Activated naive CD8-positive, alpha-beta T cell treated with anti-CD3 and anti-CD28 coated beads, Interleukin-2, amount 50 U/mL, for 24 hours (primary cell): ENCODE data around the gene CDA.

Experiments
- ATAC-seq: fragments of 150-1000 bp; cut with Tn5 transposase; one replicate; pipeline ENCODE4 v1.10.0; 2021
- DNase-seq: peaks from one replicate; pipeline ENCODE4 v3.0.0; 2021
- H3K27ac Mint-ChIP-seq: one replicate; pipeline ENCODE4 v1.8.0; 2021; ENCODE audit warnings: mild to moderate bottlenecking, mixed read lengths
- H3K27me3 Mint-ChIP-seq: one replicate; pipeline ENCODE4 v1.8.0; 2021; ENCODE audit warnings: mixed read lengths
- H3K36me3 Mint-ChIP-seq: one replicate; pipeline ENCODE4 v1.8.0; 2021; ENCODE audit warnings: low read depth, mixed read lengths
- H3K4me1 Mint-ChIP-seq: one replicate; pipeline ENCODE4 v1.8.0; 2021; ENCODE audit warnings: mixed read lengths
- H3K4me3 Mint-ChIP-seq: one replicate; pipeline ENCODE4 v1.8.0; 2021; ENCODE audit warnings: mild to moderate bottlenecking, moderate library complexity, mixed read lengths
- H3K9me3 Mint-ChIP-seq: one replicate; pipeline ENCODE4 v1.8.0; 2021; ENCODE audit warnings: mixed read lengths

CDA gene

DNA sequence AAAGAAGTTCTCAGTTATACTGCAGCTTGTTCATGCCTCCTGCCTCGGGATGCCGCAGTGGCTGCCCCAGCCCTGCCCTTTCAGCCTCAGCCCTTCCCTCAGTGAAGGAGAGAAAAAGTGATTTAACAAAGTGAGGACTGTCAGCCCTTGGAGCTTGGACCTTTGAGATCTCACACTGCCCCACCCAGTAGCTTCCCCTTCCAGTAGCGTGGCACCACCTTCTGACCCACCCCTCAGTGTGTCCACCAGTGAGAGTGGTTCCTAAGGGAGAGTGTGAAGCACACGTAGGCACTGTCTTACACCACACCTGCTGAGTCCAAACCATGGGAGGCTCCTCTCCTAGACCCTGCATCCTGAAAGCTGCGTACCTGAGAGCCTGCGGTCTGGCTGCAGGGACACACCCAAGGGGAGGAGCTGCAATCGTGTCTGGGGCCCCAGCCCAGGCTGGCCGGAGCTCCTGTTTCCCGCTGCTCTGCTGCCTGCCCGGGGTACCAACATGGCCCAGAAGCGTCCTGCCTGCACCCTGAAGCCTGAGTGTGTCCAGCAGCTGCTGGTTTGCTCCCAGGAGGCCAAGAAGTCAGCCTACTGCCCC lies at the start of gene CDA:
Gene CDA (plus strand): TSS at position 464 of the 592 bp plus-strand sequence. CDS start 33 bp downstream, at position 497.
- Mint-ChIP-seq H3K27ac (no peak within 1 kb of the TSS), H3K9me3 (no peaks in the 10 kb centered on the region), H3K27me3 (peaks cover 52% of the 10 kb centered on the region), H3K36me3 (no peaks in the 10 kb centered on the region), H3K4me1 (no peaks in the 10 kb centered on the region), H3K4me3 (no peak within 1 kb of the TSS)
- DNase-seq (no peak), ATAC-seq (no peak)

- Mint-ChIP-seq H3K4me3 (no peak overlapping the region), H3K9me3 (no peaks in the 10 kb centered on the region), H3K27ac (no peak overlapping the region), H3K27me3 (peaks cover 35% of the 10 kb centered on the region), H3K4me1 (no peaks in the 10 kb centered on the region), H3K36me3 (no peaks in the 10 kb centered on the region)
- DNase-seq = no peak
- no peak for ATAC-seq
Observed at GRCh38 chr1:20540281-20540680, 48.6 kb upstream of the CDA start.

GRCh38 chr1:20546637-20547036 lies 42.3 kb upstream of the CDA start:
- ATAC-seq = no peak
- H3K27me3 Mint-ChIP-seq = peaks cover 42% of the 10 kb centered on the region
- H3K4me3 Mint-ChIP-seq = no peak overlapping the region

DNA sequence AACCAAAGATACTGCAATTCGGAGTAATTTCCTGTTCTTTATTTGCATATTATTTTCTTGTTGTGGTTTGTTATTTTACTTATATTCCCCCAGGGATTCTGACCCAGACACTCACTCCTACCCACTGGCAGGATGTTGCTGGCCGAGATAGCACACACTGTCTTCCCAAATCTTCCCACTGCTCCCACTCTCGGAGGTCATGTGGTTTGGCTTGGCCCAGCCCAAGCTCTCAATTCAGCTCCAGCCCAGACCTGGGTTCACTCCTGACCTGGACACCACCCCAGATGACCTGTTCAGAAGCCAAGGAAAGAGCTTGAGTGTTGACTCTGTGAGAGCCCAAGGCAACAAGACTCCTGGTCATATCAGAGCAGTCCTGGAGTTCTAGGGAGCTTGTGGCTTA lies 37.7 kb upstream of the CDA start:
- DNase-seq (no peak), ATAC-seq (no peak)
- H3K4me1 Mint-ChIP-seq = no peaks in the 10 kb centered on the region
- H3K27me3 Mint-ChIP-seq = peaks cover 45% of the 10 kb centered on the region
- no peak overlapping the region for H3K27ac Mint-ChIP-seq
- H3K36me3 Mint-ChIP-seq = no peaks in the 10 kb centered on the region
- H3K9me3 Mint-ChIP-seq = no peaks in the 10 kb centered on the region
- no peak overlapping the region for H3K4me3 Mint-ChIP-seq

More at GRCh38 chr1:20546637-20547036, 42.3 kb upstream of the CDA start:
- DNase-seq = no peak
- Mint-ChIP-seq H3K27ac (no peak overlapping the region), H3K4me1 (no peaks in the 10 kb centered on the region), H3K9me3 (no peaks in the 10 kb centered on the region), H3K36me3 (no peaks in the 10 kb centered on the region)

GRCh38 chr1:20551945-20552727 lies 36.8 kb upstream of the CDA start, which contains the start of gene FAM43B:
Gene FAM43B (plus strand): TSS chr1:20552573. CDS start chr1:20552974, 401 bp downstream.
- DNase-seq = peak; percentile 22

DNA sequence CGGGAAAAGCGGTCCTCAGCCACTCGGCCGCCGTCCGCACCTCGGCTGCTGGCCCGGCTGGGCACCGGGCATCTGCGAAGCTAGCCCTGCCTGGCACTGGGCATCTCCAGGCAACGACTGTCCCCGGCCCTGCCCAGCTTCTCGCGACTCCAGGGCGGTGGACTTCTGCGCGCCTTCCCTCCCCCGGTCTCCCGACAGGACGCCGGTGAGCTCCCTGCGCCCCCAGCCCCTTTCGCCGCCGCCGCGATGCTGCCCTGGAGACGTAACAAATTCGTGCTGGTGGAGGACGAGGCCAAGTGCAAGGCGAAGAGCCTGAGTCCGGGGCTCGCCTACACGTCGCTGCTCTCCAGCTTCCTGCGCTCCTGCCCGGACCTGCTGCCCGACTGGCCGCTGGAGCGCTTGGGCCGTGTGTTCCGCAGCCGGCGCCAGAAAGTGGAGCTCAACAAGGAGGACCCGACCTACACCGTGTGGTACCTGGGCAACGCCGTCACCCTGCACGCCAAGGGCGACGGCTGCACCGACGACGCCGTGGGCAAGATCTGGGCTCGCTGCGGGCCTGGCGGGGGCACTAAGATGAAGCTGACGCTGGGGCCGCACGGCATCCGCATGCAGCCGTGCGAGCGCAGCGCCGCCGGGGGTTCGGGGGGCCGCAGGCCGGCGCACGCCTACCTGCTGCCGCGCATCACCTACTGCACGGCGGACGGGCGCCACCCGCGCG lies 36.0 kb upstream of the CDA start:
- H3K4me3 Mint-ChIP-seq = no peak overlapping the region
- peaks cover 35% of the 10 kb centered on the region for H3K27me3 Mint-ChIP-seq

More at GRCh38 chr1:20551945-20552727, 36.8 kb upstream of the CDA start, which contains the start of gene FAM43B:
- Mint-ChIP-seq H3K27me3 (peaks cover 39% of the 10 kb centered on the region), H3K9me3 (no peaks in the 10 kb centered on the region), H3K27ac (no peak within 1 kb of the TSS), H3K4me1 (no peaks in the 10 kb centered on the region), H3K4me3 (no peak within 1 kb of the TSS), H3K36me3 (no peaks in the 10 kb centered on the region)
- peak; percentile 51 for ATAC-seq

GRCh38 chr1:20555025-20555757 lies 33.7 kb upstream of the CDA start:
- Mint-ChIP-seq H3K9me3 (no peaks in the 10 kb centered on the region), H3K4me3 (no peak overlapping the region), H3K4me1 (no peaks in the 10 kb centered on the region), H3K36me3 (no peaks in the 10 kb centered on the region), H3K27me3 (peaks cover 35% of the 10 kb centered on the region), H3K27ac (no peak overlapping the region)
- no peak for ATAC-seq
- DNase-seq = no peak

More for the DNA sequence above, 36.0 kb upstream of the CDA start:
- DNase-seq = no peak
- Mint-ChIP-seq H3K4me1 (no peaks in the 10 kb centered on the region), H3K9me3 (no peaks in the 10 kb centered on the region), H3K27ac (no peak overlapping the region), H3K36me3 (no peaks in the 10 kb centered on the region)
- no peak for ATAC-seq

DNA sequence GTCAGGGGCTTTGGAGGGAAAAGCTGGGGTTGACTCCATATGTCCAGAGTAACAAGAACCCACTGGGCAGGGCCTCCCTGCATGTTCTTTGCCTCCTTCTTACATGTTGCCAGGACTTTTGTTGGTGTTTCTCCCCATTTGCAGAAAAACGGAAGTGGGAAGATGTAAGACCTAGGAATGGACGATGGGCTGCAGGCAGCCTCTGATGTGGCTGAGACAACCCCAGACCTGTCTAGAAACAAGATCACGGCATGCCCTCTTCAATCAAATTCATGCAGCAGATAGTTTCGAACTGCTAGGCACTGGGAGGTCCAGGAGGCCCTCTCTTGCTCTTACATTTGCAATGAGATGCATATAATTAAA lies 33.2 kb upstream of the CDA start:
- Mint-ChIP-seq H3K36me3 (no peaks in the 10 kb centered on the region), H3K4me1 (no peaks in the 10 kb centered on the region), H3K4me3 (no peak overlapping the region), H3K27me3 (peaks cover 38% of the 10 kb centered on the region), H3K9me3 (no peaks in the 10 kb centered on the region), H3K27ac (no peak overlapping the region)
- ATAC-seq (no peak), DNase-seq (no peak)

- Mint-ChIP-seq H3K9me3 (no peaks in the 10 kb centered on the region), H3K27ac (no peak overlapping the region), H3K4me1 (no peaks in the 10 kb centered on the region), H3K4me3 (no peak overlapping the region), H3K27me3 (peaks cover 29% of the 10 kb centered on the region), H3K36me3 (no peaks in the 10 kb centered on the region)
- no peak for ATAC-seq
- no peak for DNase-seq
Observed at GRCh38 chr1:20558191-20558590, 30.7 kb upstream of the CDA start.

DNA sequence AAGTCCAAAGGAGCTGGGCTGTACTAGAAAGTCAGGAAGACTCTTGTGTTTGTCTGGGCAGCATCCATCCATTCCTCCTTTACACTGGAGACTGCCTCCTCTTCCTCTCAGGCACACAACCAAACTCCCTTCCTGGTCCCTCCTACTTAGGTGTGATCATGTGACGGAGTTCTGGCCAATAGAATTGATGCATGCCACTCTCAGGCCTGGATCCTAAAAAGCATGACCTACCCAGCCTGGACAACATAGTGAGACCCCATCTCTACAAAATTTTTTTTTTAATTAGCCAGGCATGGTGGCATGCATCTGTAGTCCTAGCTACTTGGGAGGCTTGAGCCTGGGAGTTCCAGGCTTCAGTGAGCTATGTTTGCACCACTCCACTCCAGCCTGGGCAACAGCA lies 27.9 kb upstream of the CDA start:
- no peak overlapping the region for H3K27ac Mint-ChIP-seq
- peaks cover 13% of the 10 kb centered on the region for H3K27me3 Mint-ChIP-seq
- H3K9me3 Mint-ChIP-seq = no peaks in the 10 kb centered on the region
- ATAC-seq = no peak
- DNase-seq = no peak
- no peaks in the 10 kb centered on the region for H3K4me1 Mint-ChIP-seq
- H3K4me3 Mint-ChIP-seq = no peak overlapping the region
- H3K36me3 Mint-ChIP-seq = no peaks in the 10 kb centered on the region

DNA sequence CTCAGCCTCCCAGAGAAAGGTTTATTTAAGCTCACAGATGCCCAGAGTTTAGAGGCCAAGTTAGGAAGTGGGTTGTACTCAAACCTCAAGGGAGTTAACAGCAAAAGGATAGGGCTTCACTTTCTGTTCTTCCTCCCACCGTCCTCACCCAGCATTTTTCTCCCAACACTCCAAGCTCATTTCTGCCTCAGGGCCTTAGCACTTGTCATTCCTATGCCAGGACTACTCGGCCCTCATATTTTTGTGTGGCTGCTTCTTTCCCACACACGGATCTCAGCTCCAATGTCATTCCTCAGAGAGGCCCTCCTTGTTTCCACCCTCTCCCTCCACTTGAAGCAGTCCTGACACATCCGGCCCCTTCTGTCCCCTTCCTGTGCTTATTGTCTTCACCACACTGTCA lies 23.7 kb upstream of the CDA start:
- no peaks in the 10 kb centered on the region for H3K4me1 Mint-ChIP-seq
- no peak overlapping the region for H3K27ac Mint-ChIP-seq
- ATAC-seq = no peak
- H3K36me3 Mint-ChIP-seq = no peaks in the 10 kb centered on the region
- no peaks in the 10 kb centered on the region for H3K9me3 Mint-ChIP-seq
- DNase-seq = no peak
- no peak overlapping the region for H3K4me3 Mint-ChIP-seq
- H3K27me3 Mint-ChIP-seq = peaks cover 26% of the 10 kb centered on the region

GRCh38 chr1:20569523-20570098 lies 19.3 kb upstream of the CDA start:
- Mint-ChIP-seq H3K4me3 (no peak overlapping the region), H3K9me3 (no peaks in the 10 kb centered on the region), H3K4me1 (peaks cover 3% of the 10 kb centered on the region), H3K27me3 (peaks cover 29% of the 10 kb centered on the region), H3K36me3 (no peaks in the 10 kb centered on the region), H3K27ac (no peak overlapping the region)
- ATAC-seq (no peak), DNase-seq (no peak)

GRCh38 chr1:20571427-20571826 lies 17.5 kb upstream of the CDA start:
- Mint-ChIP-seq H3K27me3 (peaks cover 29% of the 10 kb centered on the region), H3K4me1 (peaks cover 3% of the 10 kb centered on the region), H3K9me3 (no peaks in the 10 kb centered on the region), H3K27ac (no peak overlapping the region), H3K36me3 (no peaks in the 10 kb centered on the region), H3K4me3 (no peak overlapping the region)
- ATAC-seq (no peak), DNase-seq (no peak)

- DNase-seq (no peak), ATAC-seq (no peak)
- peaks cover 3% of the 10 kb centered on the region for H3K4me1 Mint-ChIP-seq
- no peak overlapping the region for H3K27ac Mint-ChIP-seq
- peaks cover 27% of the 10 kb centered on the region for H3K27me3 Mint-ChIP-seq
- no peaks in the 10 kb centered on the region for H3K36me3 Mint-ChIP-seq
- no peak overlapping the region for H3K4me3 Mint-ChIP-seq
- H3K9me3 Mint-ChIP-seq = no peaks in the 10 kb centered on the region
Observed at GRCh38 chr1:20573987-20574386, 14.9 kb upstream of the CDA start.
